Endothelial cell of hepatic sinusoid (primary cell): ENCODE data around the gene PDXP.

Experiments used
- in situ Hi-C: cut with HindIII; loops from 2 replicates; pipeline ENCODE4 v1.10.0; 2017; ENCODE audit warnings: low sequenced_read_pairs

Gene PDXP

DNA sequence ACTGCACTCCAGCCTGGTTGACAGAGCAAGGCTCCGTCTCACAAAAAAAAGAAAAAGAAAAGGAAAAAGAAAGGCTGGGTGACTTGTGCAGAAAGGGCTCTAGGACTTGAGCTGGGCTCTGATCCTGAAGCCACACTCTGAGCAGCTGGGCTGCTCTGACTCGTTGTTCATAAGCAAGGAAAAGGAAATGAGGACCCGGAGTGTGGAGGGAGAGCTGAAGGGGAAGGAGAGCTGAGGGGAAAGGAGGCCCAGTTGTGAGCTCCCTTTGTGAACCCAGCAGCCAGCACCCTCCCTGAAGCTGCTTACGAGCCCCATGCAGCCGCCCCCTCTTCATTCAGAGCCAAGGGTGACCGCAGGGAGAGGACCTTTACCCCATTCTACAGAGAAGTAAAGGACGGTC, 31.4 kb upstream of the PDXP start:
- in situ Hi-C loops: loop anchor here (10.0 kb wide), 1 partner anchor 188 kb away; no protein-coding TSS in a partner anchor

DNA sequence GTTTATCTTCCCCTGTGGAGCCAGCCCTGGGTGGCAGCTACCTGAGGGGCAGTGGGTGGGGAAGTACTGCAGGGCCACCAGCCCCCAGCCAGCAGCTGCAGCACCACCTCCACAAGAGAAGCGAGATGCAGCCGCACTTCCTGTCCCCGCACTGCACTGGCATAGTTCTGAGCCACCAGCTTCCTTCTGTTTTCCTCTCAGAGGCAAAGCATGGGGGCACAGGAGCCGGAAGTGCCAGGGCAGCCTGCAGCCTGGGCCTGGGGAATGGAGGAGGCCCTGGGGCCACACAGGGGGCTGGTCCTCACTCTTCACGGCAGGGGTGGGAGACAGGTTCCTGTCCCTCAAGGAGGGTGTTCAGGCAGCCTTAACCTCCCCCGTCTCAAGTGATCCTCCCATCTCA, 31.0 kb upstream of the PDXP start:
- in situ Hi-C loops: loop anchor here (10.0 kb wide), 1 partner anchor 187 kb away; no protein-coding TSS in a partner anchor

DNA sequence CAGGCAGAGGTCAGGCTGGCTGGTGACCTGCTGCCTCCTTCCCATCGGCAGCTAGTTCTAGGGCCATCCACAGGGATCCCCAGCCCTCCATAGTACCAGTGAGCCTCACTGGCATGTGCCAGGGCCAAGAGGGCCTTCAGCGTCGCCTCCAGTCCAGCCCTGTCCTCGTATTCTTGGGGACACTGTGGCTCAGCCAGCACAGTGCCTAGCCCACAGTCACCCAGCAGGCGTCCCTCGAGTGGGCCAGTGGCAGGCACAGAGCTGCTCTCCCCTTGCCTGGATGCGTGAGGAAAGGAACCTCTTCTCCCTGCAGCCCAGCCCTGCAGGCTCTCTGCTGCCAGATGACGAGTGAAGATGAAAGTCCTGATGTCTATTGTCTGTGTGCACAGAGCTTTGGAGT, 29.7 kb upstream of the PDXP start:
- in situ Hi-C loops: loop anchor here (10.0 kb wide), 1 partner anchor 186 kb away; no protein-coding TSS in a partner anchor

DNA sequence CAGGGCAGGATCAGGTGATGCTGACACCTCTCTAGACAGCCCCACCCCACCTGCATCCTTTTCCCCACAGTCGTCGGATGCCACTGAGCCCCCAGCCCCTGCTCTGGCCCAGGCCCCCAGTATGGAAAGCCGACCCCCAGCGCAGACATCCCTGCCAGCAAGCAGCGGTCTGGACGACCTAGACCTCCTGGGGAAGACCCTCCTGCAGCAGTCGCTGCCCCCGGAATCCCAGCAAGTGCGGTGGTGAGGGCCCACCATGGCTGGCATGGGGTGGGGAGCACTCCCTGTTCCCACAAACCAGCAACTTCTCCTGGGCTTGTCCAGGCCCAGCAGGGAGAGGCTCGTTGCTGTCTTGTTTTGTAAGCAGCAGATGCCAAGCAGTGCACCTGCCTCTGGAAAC, 28.6 kb upstream of the PDXP start:
- in situ Hi-C loops: loop anchor here (10.0 kb wide), 1 partner anchor 185 kb away; no protein-coding TSS in a partner anchor

DNA sequence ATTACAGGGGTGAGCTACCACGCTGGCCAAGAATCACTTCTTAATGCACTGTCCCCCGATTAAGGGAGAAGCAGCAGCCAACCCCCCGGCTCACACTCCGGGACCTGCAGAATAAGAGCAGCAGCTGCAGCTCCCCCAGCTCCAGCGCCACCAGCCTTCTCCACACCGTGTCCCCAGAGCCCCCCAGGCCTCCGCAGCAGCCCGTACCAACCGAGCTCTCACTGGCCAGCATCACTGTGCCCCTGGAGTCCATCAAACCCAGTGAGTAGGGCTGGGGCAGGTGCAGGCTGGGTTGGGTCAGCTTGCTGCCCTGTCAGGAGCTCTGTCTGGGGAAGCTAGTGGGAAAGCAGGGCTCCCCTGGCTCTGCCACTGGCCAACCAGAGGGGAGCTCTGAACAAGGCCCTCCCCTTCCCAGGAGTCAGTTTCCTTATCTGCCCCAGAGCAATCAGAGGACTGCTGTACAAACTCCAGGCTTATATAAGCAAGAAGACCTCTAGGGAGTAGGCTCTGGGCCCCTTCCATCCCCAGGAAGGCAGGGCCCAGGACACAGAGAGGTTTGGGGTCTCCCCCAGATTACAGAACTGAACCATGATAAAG, 27.6 kb upstream of the PDXP start:
- in situ Hi-C loops: no loop called here

DNA sequence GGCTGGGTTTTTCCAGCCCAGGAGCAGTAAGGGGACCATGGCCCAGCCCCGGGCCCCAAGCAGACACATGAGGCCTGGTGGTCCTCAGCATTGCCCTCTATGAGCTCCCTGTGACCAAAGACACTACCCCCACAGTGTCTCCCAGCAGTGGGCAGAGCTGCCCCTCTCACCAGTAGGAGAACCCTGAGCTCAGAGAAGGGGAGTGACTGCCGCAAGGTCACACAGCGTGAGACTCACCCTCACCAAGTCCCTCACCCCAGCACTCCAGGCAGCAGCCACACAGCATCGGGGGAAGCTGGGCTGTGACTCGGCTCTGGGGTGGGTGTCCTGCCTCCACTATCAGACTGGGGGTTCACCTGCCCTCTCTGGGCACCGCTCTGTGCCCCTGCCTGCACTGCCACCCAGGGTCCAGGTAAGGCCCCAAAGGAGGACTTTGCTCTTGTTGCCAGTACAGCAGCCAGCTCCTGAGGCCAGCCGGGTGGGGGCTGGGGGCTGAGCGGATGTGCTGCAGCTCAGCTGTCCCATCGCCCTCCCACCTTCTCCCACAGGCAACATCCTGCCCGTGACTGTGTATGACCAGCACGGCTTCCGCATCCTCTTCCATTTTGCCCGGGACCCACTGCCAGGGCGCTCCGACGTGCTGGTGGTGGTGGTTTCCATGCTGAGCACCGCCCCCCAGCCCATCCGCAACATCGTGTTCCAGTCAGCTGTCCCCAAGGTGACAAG, 26.9 kb upstream of the PDXP start:
- in situ Hi-C loops: no loop called here

DNA sequence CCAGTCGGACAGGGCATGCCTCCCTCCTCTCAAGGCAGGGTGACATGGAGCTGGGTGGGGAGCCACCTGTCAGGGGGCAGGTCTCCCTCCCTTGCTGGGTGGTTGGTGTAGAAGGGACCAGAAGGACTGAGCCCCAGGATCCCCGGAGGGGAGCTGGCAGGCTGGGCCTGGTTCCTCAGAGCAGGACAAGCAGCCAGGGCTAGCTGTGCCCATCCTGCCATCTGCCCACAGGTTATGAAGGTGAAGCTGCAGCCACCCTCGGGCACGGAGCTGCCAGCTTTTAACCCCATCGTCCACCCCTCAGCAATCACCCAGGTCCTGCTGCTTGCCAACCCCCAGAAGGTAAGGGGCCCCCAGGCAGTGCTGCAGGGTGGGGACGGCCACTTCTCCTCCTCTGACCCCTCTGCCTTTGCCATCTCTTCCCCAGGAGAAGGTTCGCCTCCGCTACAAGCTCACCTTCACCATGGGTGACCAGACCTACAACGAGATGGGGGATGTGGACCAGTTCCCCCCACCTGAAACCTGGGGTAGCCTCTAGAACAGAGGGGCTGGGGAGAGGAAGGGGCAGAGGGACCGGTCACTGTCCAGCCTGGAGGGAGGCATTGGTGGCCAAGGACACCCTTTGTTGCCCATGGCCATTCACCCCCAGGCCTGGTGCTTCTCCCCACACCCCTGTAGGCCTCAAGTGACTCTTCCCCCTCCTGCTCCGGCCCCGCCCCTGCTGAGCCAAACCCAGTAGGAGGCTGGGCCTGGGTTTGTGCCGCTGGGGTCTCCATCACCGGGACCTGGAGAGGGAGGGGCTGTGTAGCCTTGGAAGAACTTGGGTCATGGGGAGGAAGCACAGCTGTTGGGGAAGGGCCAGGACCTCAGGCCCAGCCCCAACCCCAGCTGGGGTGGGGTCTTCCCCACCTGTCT, 26.1 kb upstream of the PDXP start:
- in situ Hi-C loops: no loop called here

DNA sequence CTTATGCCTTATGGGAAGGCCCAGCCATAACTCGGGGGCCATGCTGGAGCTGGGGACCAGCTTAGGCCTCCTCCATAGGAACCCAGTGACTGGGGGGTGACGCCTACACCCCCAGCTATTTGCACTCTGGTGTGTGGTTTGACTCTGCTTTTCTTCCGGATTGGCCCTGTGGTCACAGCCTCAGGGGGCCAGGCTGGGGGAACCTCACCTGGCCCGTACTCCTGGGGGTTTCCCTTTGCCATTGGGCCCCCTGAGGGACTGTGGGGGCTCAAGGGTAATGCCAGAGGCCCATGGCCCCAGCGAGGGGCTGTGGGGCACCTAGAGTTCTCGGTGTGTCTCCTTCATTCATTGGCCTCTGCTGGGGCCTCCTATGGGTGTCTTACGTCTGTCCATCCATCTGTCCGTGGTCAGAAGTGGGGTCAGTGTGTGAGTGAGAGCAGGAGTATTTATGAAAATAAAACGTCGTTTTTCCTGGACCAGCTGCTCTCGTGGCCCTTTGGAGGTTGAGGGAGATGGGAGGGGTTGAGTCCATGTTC, 25.4 kb upstream of the PDXP start:
- in situ Hi-C loops: no loop called here

DNA sequence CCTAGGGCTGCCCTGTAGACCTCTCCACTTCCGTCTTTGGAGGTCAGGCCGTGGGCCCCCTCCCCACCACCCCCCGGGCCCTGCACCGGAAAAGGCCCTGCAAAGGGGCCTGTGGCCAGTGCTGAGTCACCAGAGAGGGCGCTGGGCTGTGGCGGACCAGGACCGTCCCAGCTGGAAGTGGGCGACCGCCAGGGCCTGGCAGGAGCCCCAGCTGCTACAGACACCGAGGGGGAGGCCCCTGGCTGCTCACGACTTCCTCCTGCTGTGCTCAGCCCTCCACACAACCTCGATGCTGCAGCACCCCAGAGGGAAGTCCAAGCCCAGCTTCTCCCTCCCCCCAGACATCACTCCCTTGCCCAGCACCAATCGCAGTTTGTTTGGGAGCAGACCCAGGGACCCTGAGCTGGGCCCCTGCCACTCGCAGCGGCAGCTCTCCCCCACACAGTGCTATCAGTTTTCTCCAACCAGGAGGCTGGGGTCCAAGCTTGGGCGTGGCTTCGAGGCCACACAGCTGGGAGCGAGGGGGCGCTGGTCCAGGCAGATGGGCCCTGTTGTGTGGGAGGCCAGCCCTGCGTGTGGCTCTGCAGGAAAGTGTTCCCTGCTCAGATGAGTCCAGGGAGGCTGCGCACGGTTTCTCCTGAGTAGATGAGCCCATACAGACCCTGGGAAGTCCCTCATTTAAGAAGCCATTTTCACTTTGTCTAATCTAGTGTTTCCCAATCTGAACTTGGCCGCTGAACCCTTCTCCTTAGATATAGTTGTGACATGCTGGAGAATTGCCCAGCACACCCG, 24.7 kb upstream of the PDXP start:
- in situ Hi-C loops: no loop called here

DNA sequence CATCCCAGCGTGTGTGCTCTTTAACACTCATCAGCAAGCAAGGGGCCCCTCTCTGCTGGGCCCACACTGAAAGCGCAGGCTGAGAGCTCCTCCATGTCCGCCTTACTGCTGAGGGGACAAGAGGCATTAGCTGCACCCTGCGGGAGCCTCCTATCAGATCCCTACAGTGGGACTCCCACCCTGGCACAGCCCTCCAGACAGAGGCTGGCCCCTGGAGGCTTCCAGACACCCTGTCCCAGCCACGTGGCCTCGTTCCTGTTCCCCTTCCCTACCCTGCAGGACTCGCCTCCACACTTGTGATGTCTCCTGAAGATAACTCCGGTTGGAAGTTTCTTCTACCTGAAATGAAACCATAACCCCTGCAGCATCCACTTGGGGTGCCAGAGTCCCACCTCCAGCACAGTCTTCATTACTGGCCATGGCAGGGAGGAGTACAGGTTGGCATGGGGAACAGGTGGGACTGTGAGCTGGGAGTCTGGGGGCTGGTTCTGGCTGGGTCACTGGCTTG, 24.1 kb upstream of the PDXP start:
- in situ Hi-C loops: no loop called here

DNA sequence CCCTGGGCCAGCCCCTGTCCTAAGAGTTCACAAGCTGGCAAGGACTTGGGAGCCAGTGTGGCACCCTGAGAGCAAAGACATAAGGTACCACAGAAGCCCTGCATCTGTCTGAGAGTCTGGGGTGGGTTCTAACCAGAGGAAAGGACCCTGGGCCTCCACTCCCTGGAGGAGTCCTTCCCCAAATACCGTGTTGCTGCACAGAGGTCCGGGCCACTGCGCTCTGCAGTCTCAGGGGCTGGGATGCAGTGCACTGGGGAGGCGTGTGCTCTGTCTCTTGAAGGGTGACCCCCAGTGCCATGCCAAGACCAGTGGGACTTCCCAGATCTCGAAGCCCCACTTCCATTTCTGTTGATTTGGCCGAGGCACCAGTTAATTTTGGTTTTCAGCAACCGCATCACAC, 23.4 kb upstream of the PDXP start:
- in situ Hi-C loops: no loop called here

DNA sequence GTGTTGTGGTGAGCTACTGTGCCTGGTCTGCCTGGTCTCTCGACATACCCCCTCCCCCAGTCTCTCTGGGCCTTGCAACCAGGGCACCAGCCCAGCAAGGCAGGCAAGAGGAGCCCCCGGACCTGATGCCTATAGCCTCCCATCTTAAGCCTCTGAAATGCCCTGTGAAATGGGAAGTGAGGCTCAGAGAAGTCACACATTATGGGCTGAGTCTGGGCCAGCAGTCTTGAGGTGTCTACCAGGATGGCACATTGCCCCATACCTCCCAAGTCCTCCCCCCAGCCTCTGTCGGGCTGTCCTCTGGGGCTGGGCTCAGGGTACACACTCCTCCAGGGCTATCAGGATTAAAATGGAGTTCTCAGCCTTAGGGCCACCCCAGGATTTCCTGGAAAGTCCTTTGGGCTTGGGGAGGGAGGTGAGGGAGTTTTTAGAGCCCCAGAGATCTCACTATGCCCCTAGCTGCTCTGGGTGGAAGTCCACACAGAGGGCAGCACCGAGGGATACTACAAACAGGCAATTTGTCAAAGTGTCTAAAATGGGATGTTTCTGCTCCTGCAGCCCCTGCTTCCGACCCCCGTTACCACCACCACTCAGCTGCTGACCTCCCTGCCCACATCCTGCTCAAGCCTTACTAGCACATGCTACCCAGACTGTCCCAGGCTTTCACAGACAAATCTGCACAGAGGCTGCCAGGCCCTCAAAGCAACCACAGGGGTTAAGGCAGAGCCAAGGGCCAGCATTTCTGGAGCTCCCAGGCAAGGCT, 22.2 kb upstream of the PDXP start:
- in situ Hi-C loops: no loop called here

DNA sequence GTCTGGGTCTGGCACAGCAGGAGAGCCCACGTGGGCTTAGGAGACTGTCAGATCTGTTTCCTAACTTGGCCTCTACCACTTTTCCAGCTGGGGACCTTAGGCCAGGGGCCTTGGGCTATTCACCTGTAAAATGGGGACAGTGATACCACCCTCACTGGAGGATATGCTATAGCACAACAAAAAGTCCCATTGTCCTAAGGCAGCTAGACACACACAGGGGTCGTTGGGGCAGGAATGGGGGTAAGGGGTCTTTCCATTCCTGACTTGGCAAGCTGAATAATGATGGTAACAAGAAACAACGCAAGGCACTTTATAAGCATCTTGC, 21.6 kb upstream of the PDXP start:
- in situ Hi-C loops: no loop called here

DNA sequence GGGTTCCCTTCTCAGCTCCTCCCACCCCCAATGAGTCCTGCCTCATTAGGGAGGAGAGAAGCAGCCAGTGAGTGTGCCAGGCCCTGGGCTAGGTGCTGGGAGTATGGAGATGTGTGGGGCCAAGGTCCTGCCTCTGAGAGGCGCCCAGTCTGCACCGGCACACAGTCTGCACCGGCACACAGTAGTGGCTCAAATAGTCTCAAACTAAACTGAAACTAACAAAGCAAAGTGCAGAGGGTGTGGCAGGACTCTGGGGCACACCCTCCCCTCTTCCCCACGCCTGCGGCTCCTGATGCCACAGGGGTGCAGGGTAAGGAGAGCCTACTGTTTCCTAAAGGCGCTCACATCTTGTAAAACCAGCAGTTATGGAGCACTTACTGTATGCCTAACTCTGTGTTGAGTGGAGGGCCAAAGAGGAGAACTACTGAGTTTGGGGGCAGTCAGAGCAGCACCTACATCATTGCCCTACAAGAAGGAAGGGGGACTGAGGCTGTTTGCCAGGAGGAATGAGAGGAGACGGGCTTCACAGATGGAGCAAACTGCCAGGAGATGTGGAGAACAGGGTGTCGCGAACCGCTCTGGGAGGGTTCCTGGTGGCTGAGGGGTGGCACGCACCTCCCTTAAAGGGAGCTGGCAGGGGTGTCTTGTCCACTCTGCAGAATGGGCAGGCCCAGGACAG, 20.0 kb upstream of the PDXP start:
- in situ Hi-C loops: no loop called here

DNA sequence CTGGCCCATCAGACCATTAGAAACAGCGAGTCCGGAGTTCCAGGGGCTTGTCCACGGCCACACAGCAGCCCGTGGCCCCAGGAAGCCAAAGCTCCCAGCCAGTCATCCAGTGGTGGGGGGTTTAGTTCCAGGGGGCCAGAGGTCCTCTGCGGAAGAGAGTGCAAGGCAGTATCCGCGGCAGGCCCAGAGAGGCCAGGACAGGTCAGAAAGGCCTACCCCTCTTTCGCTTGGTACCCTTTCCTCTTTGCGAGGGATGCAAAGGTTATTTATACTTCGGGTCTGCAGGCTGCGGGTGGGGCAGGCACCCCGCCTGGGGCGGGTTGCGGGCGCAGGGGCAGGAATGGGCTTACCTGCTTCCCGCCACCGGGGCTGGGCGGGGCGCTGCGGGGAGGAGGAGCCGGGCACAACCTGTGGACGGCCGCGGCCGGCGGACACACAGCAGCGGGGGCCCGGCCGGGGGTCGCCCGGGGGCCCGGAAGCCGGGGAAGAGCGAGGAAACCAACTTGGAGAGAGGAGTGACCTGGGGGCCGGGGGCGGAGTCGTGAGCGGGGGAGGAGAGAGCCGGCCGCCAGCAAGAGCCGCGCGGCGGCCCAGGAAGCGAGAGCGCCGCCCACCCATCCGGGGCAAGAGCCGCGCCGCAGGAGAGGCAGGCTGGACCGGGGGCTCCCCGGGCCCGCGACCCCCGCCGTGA, 19.3 kb upstream of the PDXP start, which contains the start of gene SH3BP1:
SH3BP1 (plus strand) TSS at position 600 of the 691 bp plus-strand sequence. CDS start 119 bp downstream, outside the sequence.
- in situ Hi-C loops: no loop called here

DNA sequence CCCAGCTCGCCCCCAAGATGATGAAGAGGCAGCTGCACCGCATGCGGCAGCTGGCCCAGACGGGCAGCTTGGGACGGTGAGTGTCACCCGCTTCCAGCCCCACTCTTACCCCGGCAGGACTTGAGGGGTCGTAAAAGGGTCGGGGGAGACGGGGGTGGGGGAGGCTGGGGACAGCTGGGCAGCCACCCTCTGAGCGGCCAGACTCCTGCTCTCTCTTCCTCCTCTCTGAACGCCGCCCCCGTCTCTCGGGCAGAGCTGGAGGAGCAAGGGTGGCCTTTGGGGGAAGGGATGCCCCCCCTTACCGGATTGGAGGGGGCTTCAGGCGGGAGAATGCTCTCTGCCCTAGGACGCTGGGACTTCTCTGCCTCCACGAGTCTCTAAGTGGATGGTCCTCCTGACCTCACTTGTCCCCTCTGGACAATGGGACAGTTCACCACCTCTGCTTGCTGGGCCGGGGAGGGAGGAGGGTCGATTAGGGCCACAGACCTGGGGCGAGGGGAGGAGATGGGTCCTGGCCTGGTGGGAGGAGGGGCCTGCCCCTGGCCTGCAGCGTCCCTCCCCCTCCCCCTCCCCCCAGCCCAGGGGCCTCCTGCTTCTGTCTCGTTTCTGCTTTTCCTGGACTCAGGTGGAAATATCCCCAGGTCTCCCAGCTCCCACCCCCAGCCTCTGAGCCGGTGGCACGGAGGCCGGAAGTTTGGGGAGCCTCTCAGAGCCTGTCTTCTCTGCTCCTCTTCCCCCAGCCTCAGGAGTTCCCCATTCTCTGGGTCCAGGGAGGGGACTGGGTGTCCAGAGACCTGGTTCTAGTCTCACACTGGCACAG, 18.5 kb upstream of the PDXP start:
- in situ Hi-C loops: no loop called here
